BLaER1 (cell line): ENCODE data around the gene ZC3H14.

Source experiments
- H3K27ac ChIP-seq: shearing (Covaris generic); formaldehyde crosslinking; 2 replicates; pipeline ENCODE4 v1.8.1; 2022
- H3K27me3 ChIP-seq: shearing (Covaris generic); formaldehyde crosslinking; 2 replicates; pipeline ENCODE4 v1.8.1; 2022
- H3K36me3 ChIP-seq: shearing (Covaris generic); formaldehyde crosslinking; 2 replicates; pipeline ENCODE4 v1.8.1; 2022
- H3K4me1 ChIP-seq: shearing (Covaris generic); formaldehyde crosslinking; 2 replicates; pipeline ENCODE4 v1.8.1; 2022
- H3K4me2 ChIP-seq: shearing (Covaris generic); formaldehyde crosslinking; 2 replicates; pipeline ENCODE4 v1.8.1; 2022
- H3K4me3 ChIP-seq: shearing (Covaris generic); formaldehyde crosslinking; 2 replicates; pipeline ENCODE4 v1.8.1; 2022
- H3K9ac ChIP-seq: shearing (Covaris generic); formaldehyde crosslinking; 2 replicates; pipeline ENCODE4 v1.8.1; 2022
- H3K9me3 ChIP-seq: shearing (Covaris generic); formaldehyde crosslinking; 2 replicates; pipeline ENCODE4 v1.8.1; 2022
- H4K20me1 ChIP-seq: shearing (Covaris generic); formaldehyde crosslinking; 2 replicates; pipeline ENCODE4 v1.8.1; 2022
- Cebpa-rat ChIP-seq: shearing (Covaris generic); IDR thresholded peaks from 2 replicates; pipeline ENCODE4 v1.8.1; 2022

ZC3H14 gene

GRCh38 chr14:88598097-88598675 lies 35.3 kb downstream of the ZC3H14 start:
- H3K4me2 ChIP-seq: no peak overlapping the region
- no peaks in the 10 kb centered on the region for H3K9me3 ChIP-seq
- no peak overlapping the region for H3K9ac ChIP-seq
- peaks cover 7% of the 10 kb centered on the region; the same call in 1 of the 2 replicates for H3K4me1 ChIP-seq
- H3K4me3 ChIP-seq: no peak overlapping the region
- H3K27me3 ChIP-seq: no peaks in the 10 kb centered on the region
- 0 out of 2 replicates have a peak, but pooled peaks cover 4% of the 10 kb centered on the region for H4K20me1 ChIP-seq
- TF ChIP-seq Cebpa-rat: no peak
- no peak overlapping the region for H3K27ac ChIP-seq
- H3K36me3 ChIP-seq: peaks cover 88% of the 10 kb centered on the region

- no peak overlapping the region for H3K4me2 ChIP-seq
- H3K27me3 ChIP-seq: no peaks in the 10 kb centered on the region
- no peak overlapping the region for H3K9ac ChIP-seq
- H3K9me3 ChIP-seq: no peaks in the 10 kb centered on the region
- H4K20me1 ChIP-seq: 0 out of 2 replicates have a peak, but pooled peaks cover 4% of the 10 kb centered on the region
- peaks cover 7% of the 10 kb centered on the region; the same call in 1 of the 2 replicates for H3K4me1 ChIP-seq
- no peak overlapping the region for H3K27ac ChIP-seq
- TF ChIP-seq Cebpa-rat: no peak
- H3K4me3 ChIP-seq: no peak overlapping the region
- peaks cover 95% of the 10 kb centered on the region for H3K36me3 ChIP-seq
These were observed 36.5 kb downstream of the ZC3H14 start for GRCh38 chr14:88599326-88599725.

DNA sequence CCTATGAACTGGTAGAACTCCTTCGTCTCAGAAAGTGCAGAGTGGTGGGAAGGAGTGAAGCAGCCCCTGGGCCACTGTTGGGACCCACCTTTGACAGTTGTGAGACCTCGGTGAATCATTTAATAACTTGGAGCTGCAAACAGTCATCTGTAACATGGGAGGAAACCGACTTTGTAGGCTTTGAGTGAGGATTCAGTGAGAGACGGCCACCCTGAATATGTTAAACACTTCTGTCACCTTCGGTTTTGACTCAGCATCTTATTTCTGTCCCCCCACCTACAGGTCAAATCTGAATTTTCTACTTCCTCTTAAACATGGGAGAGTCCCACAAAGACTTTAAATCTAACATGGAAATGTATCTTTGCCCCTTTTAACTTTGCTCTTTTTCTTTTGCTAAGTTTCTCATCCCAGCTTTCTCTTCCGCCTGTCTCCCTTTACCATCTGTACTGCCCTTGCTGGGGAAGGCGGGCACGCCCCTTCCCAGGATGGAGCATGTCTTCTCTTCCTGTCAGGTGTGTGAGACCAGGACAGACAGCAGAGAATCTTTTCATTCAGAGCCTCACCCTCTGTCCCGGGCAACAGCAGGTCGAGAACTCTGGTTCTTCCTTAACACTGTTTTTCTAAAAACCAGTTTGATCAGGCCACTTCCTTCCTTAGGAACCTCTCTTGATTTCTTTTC lies 37.1 kb downstream of the ZC3H14 start:
- H3K4me1 ChIP-seq: peaks cover 7% of the 10 kb centered on the region; the same call in 1 of the 2 replicates
- H3K27ac ChIP-seq: no peak overlapping the region
- H3K4me2 ChIP-seq: no peak overlapping the region
- H3K9ac ChIP-seq: no peak overlapping the region
- H3K9me3 ChIP-seq: no peaks in the 10 kb centered on the region
- peaks cover 100% of the 10 kb centered on the region for H3K36me3 ChIP-seq
- no peak for TF ChIP-seq Cebpa-rat
- 0 out of 2 replicates have a peak, but pooled peaks cover 4% of the 10 kb centered on the region for H4K20me1 ChIP-seq
- H3K4me3 ChIP-seq: no peak overlapping the region
- no peaks in the 10 kb centered on the region for H3K27me3 ChIP-seq

GRCh38 chr14:88604212-88604611 lies 41.4 kb downstream of the ZC3H14 start:
- Histone ChIP-seq H3K4me3 (no peak overlapping the region), H3K27ac (no peak overlapping the region), H3K9ac (no peak overlapping the region), H3K4me1 (peaks cover 7% of the 10 kb centered on the region; the same call in 1 of the 2 replicates), H3K4me2 (no peak overlapping the region), H3K36me3 (peaks cover 99% of the 10 kb centered on the region), H4K20me1 (peaks cover 10% of the 10 kb centered on the region), H3K27me3 (no peaks in the 10 kb centered on the region), H3K9me3 (no peaks in the 10 kb centered on the region)
- no peak for TF ChIP-seq Cebpa-rat

- TF ChIP-seq Cebpa-rat: no peak
- Histone ChIP-seq H3K4me3 (no peak overlapping the region), H3K4me2 (no peak overlapping the region), H3K27ac (no peak overlapping the region), H3K9me3 (no peaks in the 10 kb centered on the region), H3K27me3 (no peaks in the 10 kb centered on the region), H3K4me1 (no peaks in the 10 kb centered on the region), H3K36me3 (peaks cover 99% of the 10 kb centered on the region), H4K20me1 (peaks cover 10% of the 10 kb centered on the region), H3K9ac (no peak overlapping the region)
These were observed 42.8 kb downstream of the ZC3H14 start for GRCh38 chr14:88605594-88605993.

- Histone ChIP-seq H3K9ac (no peak overlapping the region), H3K4me2 (no peak overlapping the region), H3K4me1 (peaks cover 1% of the 10 kb centered on the region), H3K36me3 (peaks cover 95% of the 10 kb centered on the region), H3K4me3 (no peak overlapping the region), H4K20me1 (peaks cover 13% of the 10 kb centered on the region), H3K9me3 (no peaks in the 10 kb centered on the region), H3K27ac (no peak overlapping the region), H3K27me3 (no peaks in the 10 kb centered on the region)
- TF ChIP-seq Cebpa-rat: no peak
These were observed 45.0 kb downstream of the ZC3H14 start for GRCh38 chr14:88607829-88608228.

DNA sequence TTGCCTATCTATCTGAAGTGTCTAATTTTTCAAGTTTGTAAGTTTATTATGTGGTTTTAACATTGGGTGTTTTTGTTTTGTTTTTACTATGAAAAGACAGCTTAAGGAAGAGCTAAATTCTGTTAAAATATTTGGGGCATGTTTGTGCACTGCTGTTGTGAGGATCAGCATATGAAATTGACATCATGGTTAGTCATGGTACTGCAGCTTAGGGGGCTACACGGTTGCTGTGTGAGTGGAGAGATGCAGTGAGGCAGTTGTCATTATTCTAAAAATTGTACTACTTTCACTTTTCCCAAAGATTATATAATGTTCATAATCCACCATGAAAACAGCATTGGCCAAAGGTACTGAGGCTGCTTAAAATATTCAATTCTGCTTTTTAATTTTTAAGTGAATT lies 49.0 kb downstream of the ZC3H14 start:
- TF ChIP-seq Cebpa-rat: no peak
- Histone ChIP-seq H3K9ac (no peak overlapping the region), H4K20me1 (peaks cover 14% of the 10 kb centered on the region; the same call in 1 of the 2 replicates), H3K27me3 (no peaks in the 10 kb centered on the region), H3K27ac (no peak overlapping the region), H3K4me2 (no peak overlapping the region), H3K4me1 (peaks cover 12% of the 10 kb centered on the region), H3K36me3 (peaks cover 63% of the 10 kb centered on the region), H3K9me3 (no peaks in the 10 kb centered on the region), H3K4me3 (no peak overlapping the region)

GRCh38 chr14:88612981-88613380 lies 50.1 kb downstream of the ZC3H14 start:
- H3K4me2 ChIP-seq: peak overlapping the region; percentile 51
- no peaks in the 10 kb centered on the region for H3K27me3 ChIP-seq
- H3K27ac ChIP-seq: no peak overlapping the region

DNA sequence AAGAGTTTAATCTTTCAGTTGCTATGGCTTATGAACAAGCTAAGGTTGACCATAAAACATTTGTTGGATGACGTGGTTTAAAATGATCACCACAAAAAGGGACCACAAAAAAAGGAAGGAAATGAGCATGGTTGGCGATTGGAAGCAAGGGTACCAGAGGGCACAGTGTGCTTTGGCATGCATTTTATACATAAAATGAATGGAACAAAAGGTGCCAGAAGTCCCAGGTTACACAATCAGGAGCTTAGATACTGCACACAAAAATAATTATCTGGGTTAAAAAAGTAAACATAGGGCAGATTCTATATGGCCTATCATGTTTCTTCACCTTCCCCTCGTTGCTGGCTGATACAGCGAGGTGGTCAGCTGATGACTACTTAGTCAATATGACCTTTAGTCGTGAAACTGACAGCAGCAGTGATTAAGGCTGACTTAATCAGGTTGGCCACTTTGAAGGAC lies 50.7 kb downstream of the ZC3H14 start:
- Histone ChIP-seq H3K9ac (no peak overlapping the region), H3K27ac (no peak overlapping the region)
- no peak for TF ChIP-seq Cebpa-rat

More at GRCh38 chr14:88612981-88613380, 50.1 kb downstream of the ZC3H14 start:
- Histone ChIP-seq H3K4me1 (peaks cover 12% of the 10 kb centered on the region), H3K4me3 (no peak overlapping the region), H3K9ac (no peak overlapping the region), H3K9me3 (no peaks in the 10 kb centered on the region), H3K36me3 (peaks cover 59% of the 10 kb centered on the region), H4K20me1 (peaks cover 14% of the 10 kb centered on the region; the same call in 1 of the 2 replicates)
- TF ChIP-seq Cebpa-rat: no peak

More for the DNA sequence above, 50.7 kb downstream of the ZC3H14 start:
- H3K9me3 ChIP-seq: no peaks in the 10 kb centered on the region
- peak overlapping the region; percentile 51 for H3K4me2 ChIP-seq
- H3K36me3 ChIP-seq: peaks cover 53% of the 10 kb centered on the region
- peaks cover 14% of the 10 kb centered on the region; the same call in 1 of the 2 replicates for H4K20me1 ChIP-seq
- H3K4me1 ChIP-seq: peaks cover 12% of the 10 kb centered on the region
- H3K27me3 ChIP-seq: no peaks in the 10 kb centered on the region
- no peak overlapping the region for H3K4me3 ChIP-seq
